Stimulated activated CD8-positive, alpha-beta memory T cell treated with anti-CD3 and anti-CD28 coated beads, Interleukin-4, amount 100 ng/mL, for 48 hours (primary cell): ENCODE data around the gene ZNF234.
"Not testable (repeated sequence)": the region's sequence is repeated elsewhere in the genome, so short reads cannot be mapped to it uniquely, and the experiment has no call there.

Experiments
- DNase-seq: peaks from one replicate; pipeline ENCODE4 v3.0.0-alpha.2; 2020

The ZNF234 gene

GRCh38 chr19:44190020-44190419 is 48.7 kb downstream of the ZNF234 start:
- no peak for DNase-seq

DNA sequence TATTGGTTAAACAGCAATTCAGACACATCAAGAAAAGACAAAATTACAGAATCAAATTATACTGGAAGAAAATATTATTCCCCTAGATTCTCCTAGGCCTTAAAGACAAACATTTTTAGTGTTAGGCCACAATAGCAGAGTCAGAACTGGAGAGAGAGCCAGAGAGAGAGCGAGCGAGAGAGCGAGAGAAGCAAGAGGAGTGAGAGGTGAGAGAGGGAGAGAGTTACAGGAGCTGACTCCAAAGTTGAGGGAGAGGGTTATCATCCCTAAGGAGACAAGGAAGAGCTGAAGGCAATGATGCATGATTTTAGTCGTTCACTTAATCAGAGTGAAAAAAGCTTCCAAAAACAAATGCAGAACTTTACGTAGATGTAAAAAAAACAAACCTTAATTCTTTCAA is 50.8 kb downstream of the ZNF234 start:
- DNase-seq, result no peak

DNA sequence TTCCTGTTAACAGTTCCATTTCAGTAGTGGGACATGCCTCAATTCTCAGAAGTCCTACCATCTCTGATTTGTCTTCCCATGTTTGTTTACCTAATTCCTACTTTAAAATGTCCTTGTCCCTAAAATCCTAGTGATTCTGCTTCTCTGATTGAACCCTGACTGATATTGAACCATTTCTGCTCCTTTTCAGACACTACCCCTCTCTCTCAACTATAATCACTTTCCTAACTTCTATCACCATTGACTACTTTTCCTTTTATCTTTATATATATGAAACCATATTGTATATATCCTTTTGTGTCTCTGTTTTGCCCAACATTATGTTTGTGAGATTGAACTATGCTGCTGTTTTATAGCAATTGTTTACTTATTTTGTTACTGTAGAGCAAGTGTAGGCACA is 55.4 kb downstream of the ZNF234 start:
- DNase-seq, result no peak

GRCh38 chr19:44202470-44202869 is 61.1 kb downstream of the ZNF234 start:
- DNase-seq, result no peak

- no peak for DNase-seq
Measured at GRCh38 chr19:44202974-44203373, 61.6 kb downstream of the ZNF234 start.

DNA sequence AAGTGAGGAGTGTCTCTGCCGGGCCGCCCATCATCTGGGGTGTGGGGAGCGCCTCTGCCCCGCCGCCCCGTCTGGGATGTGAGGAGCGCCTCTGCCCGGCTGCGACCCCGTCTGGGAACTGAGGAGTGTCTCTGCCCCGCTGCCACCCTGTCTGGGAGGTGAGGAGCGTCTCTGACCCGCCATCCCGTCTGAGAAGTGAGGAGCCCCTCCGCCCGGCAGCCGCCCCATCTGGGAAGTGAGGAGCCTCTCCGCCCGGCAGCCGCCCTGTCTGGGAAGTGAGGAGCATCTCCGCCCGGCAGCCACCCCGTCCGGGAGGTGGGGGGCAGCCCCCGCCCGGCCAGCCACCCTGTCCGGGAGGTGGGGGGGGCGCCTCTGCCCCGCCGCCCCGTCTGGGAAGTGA is 62.5 kb downstream of the ZNF234 start:
- not testable (repeated sequence) for DNase-seq

DNA sequence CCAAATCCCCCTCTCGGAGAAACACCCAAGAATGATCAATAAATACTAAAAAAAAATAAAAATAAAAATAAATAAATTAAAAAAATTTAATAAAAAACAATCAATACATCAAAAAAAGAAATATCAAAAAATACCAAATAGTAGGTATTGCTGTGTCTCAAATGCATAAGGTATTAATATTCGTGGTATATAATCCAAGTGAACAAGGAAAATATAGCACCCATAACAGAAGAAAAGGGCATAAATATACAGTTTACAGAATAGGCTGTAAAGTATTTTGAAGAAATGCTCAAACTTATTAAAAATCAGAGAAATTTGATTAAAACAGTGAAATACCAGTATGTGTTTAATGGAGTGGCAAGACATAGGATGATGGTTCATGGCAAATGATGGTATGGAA is 63.4 kb downstream of the ZNF234 start:
- DNase-seq, result no peak

- peak; percentile 82 for DNase-seq
Measured at GRCh38 chr19:44207126-44207803, 65.9 kb downstream of the ZNF234 start.
